NCI-H1048 (cell line): ENCODE measurements around the gene ANKRD40.

Experiments used
- DNase-seq: peaks from one replicate; lab custom pipeline; 2025; lab: John Stamatoyannopoulos, UW

Gene ANKRD40

GRCh38 chr17:50649042-50649908, 58.4 kb downstream of the ANKRD40 start:
- no peak for DNase-seq

- no peak for DNase-seq
Measured at GRCh38 chr17:50647187-50647586, 60.5 kb downstream of the ANKRD40 start.

GRCh38 chr17:50645748-50646682, 61.7 kb downstream of the ANKRD40 start:
- no peak for DNase-seq
